Heart left ventricle (tissue), 16 donors: ENCODE data around the gene RPAP2. TPM values are rescaled to one million over a fixed set of nuclear protein-coding genes. Genes with fewer than 3 reads are reported as not detected.

ENCODE experiments used
- ATAC-seq, 4 donors: fragments of 200-7000 bp; cut with Tn5 transposase; one replicate each; pipeline ENCODE4 v1.9.1; 2020 to 2022; ENCODE audit warnings: moderate library complexity in 4 of 4, mild to moderate bottlenecking in 3 of 4, moderate number of reproducible peaks in 1 of 4
- DNase-seq, 5 donors: peaks; one replicate each; pipeline ENCODE4 v3.0.0-alpha.2; 2020
- H3K27ac ChIP-seq, 12 donors: fragments of 200-600 bp; sonication (generic) in 4 of 12; one replicate each; pipeline versions ENCODE4 v1.5.0 to v1.8.0; 2016 to 2022; ENCODE audit warnings: mild to moderate bottlenecking in 2 of 12
- H3K27me3 ChIP-seq, 9 donors: fragments of 200-600 bp; sonication (generic) in 2 of 9; one replicate each; pipeline versions ENCODE4 v1.5.1 to v1.8.0; 2016 to 2022; ENCODE audit warnings: mild to moderate bottlenecking in 3 of 9
- H3K36me3 ChIP-seq, 9 donors: fragments of 200-600 bp; sonication (generic) in 2 of 9; one replicate each; pipeline versions ENCODE4 v1.5.0 to v1.8.0; 2018 to 2022; ENCODE audit warnings: mild to moderate bottlenecking in 2 of 9
- H3K4me1 ChIP-seq, 12 donors: fragments of 200-600 bp; sonication (generic) in 4 of 12; one replicate each; pipeline versions ENCODE4 v1.5.0 to v1.8.0; 2016 to 2022; ENCODE audit warnings: mild to moderate bottlenecking in 3 of 12
- H3K4me3 ChIP-seq, 12 donors: fragments of 200-600 bp; sonication (generic) in 4 of 12; one replicate each; pipeline versions ENCODE4 v1.5.0 to v1.8.0; 2017 to 2022; ENCODE audit warnings: mild to moderate bottlenecking in 9 of 12, moderate library complexity in 4 of 12
- H3K9me3 ChIP-seq, 12 donors: fragments of 200-600 bp; sonication (generic) in 4 of 12; one replicate each; pipeline versions ENCODE4 v1.5.0 to v1.8.0; 2016 to 2022; ENCODE audit warnings: mild to moderate bottlenecking in 1 of 12
- CTCF ChIP-seq, 12 donors: fragments of 200-600 bp; sonication (generic) in 4 of 12; IDR thresholded peaks; one replicate each; pipeline versions ENCODE4 v1.5.0 to v1.8.0; 2018 to 2022; ENCODE audit warnings: antibody characterized with exemption in 12 of 12, mild to moderate bottlenecking in 5 of 12
- POLR2A ChIP-seq, 2 donors: fragments of 450-650 bp; IDR thresholded peaks; one replicate each; pipeline ENCODE4 v1.6.1; 2017; ENCODE audit warnings: antibody characterized with exemption in 2 of 2, mild to moderate bottlenecking in 2 of 2, moderate library complexity in 2 of 2
- WGBS, 4 donors: extraction: QIAGEN DNeasy Blood & Tissue Kit in 2 of 4; methylation state at CpG; one replicate each; pipeline versions ENCODE4 v1.1.5 to v1.1.7; 2013 to 2018; 5-methylcytosine and 5-hydroxymethylcytosine counted together
- intact Hi-C, 10 donors: fragments of 100-400 bp; cut with DNase I; formaldehyde crosslinking; loops; one replicate each; pipeline versions ENCODE4 v1.11.1 to v1.14.2; 2022
- polyA plus RNA-seq, 2 donors: library from polyadenylated mRNA; stranded (reverse); fragments of 200-250 nt; gene quantifications; one replicate each; pipeline ENCODE4 v1.2.3, GENCODE V29; 2013
- total RNA-seq, 9 donors: library from RNA; depleted of rRNA in 2 of 9; stranded (reverse); fragments of >200 nt in 2 of 9; fragmentation: NEBNext Ultra II Directional in 3 of 9; extraction: Animal tissue kit (Norgen Biotek cat#: 25700) in 3 of 9; gene quantifications; one replicate each; pipeline versions ENCODE4 v1.1.0 to v1.2.4, GENCODE V29; 2016 to 2023
- donor health status: ischemic (EF 13 %, LVEDD 7.1; RV severe dilation, severe dysfunction).
- donor health status: healthy with polysubstance abuse.
- donor health status: DM: no; HTN: yes; CAD: no.
- donor health status: DM: no; HTN: no; CAD: no.
- donor health status: ischemic (EF 25% LVEDD 6.9; RV normal size, moderate dysfunction).
- donor health status: ischemic (EF 25% LVEDD 5.7; RV mildly dilated, moderate dysfunction).
- donor health status: healthy.
- donor health status: DM: yes; HTN: yes; CAD: no.
- donor health status: ischemic (EF 35%, LVEDD 5.7; RV mildly dilated, moderate dysfunction).
- donor health status: nonischemic (EF 11% LVEDD 7.7; RV severe dilation, severe dysfunction).
- donor health status: DM: yes; HTN: yes; CAD: no.
- donor health status: PGD.
- donor health status: ischemic (EF 29% LVEDD 5.4; RV normal size, mild dysfunction).
- donor health status: nonischemic (EF 23%, LVEDD 6.1; RV moderate dilation, normal function).

Gene RPAP2
- total and polyA plus RNA-seq, 11 donors = 6.7 to 27.7 (median 23.2) TPM

GRCh38 chr1:92291372-92291999, 7.4 kb upstream of the RPAP2 start:
- H3K4me1 ChIP-seq = no peaks in the 10 kb centered on the region
- peak; percentile 40 to 70 (median 57) for TF ChIP-seq CTCF (IDR thresholded peaks at IDR 0.05)
- no peak for TF ChIP-seq POLR2A (IDR thresholded peaks at IDR 0.05)
- DNase-seq = no peak
- intact Hi-C loops = loop anchor here (2.0 to 10.0 kb wide), 9 partner anchors 289 to 1009 kb away; partner anchors contain the start of gene CDC7 (in 3 of the 10)
- no peaks in the 10 kb centered on the region for H3K27me3 ChIP-seq
- H3K9me3 ChIP-seq = no peaks in the 10 kb centered on the region
- no peak overlapping the region for H3K4me3 ChIP-seq
- peaks cover 0 to 73% (median 51%) of the 10 kb centered on the region in 9 donors for H3K36me3 ChIP-seq
- ATAC-seq = peak in 2 of 4 donors; percentile 54 to 65
- 14 to 17% (median 16%) methylated on average over 3 of the region's 3 CpGs for WGBS, 4 donors
- no peak overlapping the region for H3K27ac ChIP-seq

DNA sequence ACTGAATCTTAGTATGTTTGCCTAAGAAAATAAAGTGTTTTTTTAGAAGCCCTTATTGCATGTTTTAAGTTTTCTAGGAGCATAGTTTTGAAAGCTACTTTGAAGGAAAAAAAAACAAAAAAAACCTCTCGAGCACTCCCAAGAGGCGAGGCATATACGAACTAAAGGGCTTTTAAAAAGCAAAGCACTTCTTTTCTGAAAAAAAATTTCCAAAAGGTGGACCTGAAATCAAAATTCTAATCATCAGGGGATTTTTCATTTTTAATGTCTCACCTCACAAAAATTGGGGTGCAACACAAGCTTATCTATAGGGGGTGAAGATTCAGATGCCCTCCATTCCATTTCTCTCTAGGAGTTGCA, 666 bp upstream of the RPAP2 start:
- intact Hi-C loops = loop anchor here in 8 of 10 donors (5.0 to 10.0 kb wide), 5 partner anchors 303 to 1013 kb away; partner anchors contain the start of gene CDC7 (in 3 of the 8)
- DNase-seq = no peak
- Histone ChIP-seq H3K27ac (peak overlapping the region; percentile 85 to 95 (median 92)), H3K9me3 (no peaks in the 10 kb centered on the region), H3K4me3 (peak overlapping the region; percentile 59 to 97 (median 86)), H3K27me3 (no peaks in the 10 kb centered on the region), H3K36me3 (peaks cover 0 to 43% (median 34%) of the 10 kb centered on the region in 9 donors), H3K4me1 (peaks cover 0 to 23% (median 13%) of the 10 kb centered on the region in 12 donors)
- 9 to 19% (median 13%) methylated on average over 3 of the region's 3 CpGs for WGBS, 4 donors
- no peak for ATAC-seq
- TF ChIP-seq POLR2A (IDR thresholded peaks at IDR 0.05) = no peak
- TF ChIP-seq CTCF (IDR thresholded peaks at IDR 0.05) = peak in 2 of 12 donors; percentile 9 to 20

GRCh38 chr1:92299477-92300150, 755 bp downstream of the RPAP2 start:
- peaks cover 0 to 47% (median 41%) of the 10 kb centered on the region in 9 donors for H3K36me3 ChIP-seq
- H3K4me1 ChIP-seq = peaks cover 0 to 23% (median 13%) of the 10 kb centered on the region in 12 donors
- no peaks in the 10 kb centered on the region for H3K27me3 ChIP-seq
- H3K27ac ChIP-seq = peak overlapping the region in 11 of 12 donors; percentile 85 to 95 (median 92)
- H3K9me3 ChIP-seq = no peaks in the 10 kb centered on the region
- DNase-seq (no peak), ATAC-seq (no peak)
- TF ChIP-seq POLR2A (IDR thresholded peaks at IDR 0.05) (no peak), CTCF (IDR thresholded peaks at IDR 0.05) (no peak)
- peak overlapping the region; percentile 59 to 97 (median 86) for H3K4me3 ChIP-seq
- intact Hi-C loops = loop anchor here in 8 of 10 donors (5.0 to 10.0 kb wide), 6 partner anchors 305 to 1015 kb away; partner anchors contain the start of gene CDC7 (in 3 of the 8)
- WGBS, 4 donors = 45 to 50% (median 47%) methylated on average over 11 of the region's 11 CpGs

- DNase-seq (no peak), ATAC-seq (no peak)
- H3K27me3 ChIP-seq = no peaks in the 10 kb centered on the region
- 89 to 94% (median 93%) methylated on average over 5 of the region's 5 CpGs for WGBS, 4 donors
- peaks cover 0 to 53% (median 44%) of the 10 kb centered on the region in 9 donors for H3K36me3 ChIP-seq
- no peaks in the 10 kb centered on the region for H3K9me3 ChIP-seq
- TF ChIP-seq POLR2A (IDR thresholded peaks at IDR 0.05) = no peak
- no peak for TF ChIP-seq CTCF (IDR thresholded peaks at IDR 0.05)
- no peak overlapping the region for H3K27ac ChIP-seq
- intact Hi-C loops = loop anchor here in 1 of 10 donors (10.0 kb wide), 1 partner anchor 514 kb away; no protein-coding TSS in a partner anchor
- H3K4me3 ChIP-seq = no peak overlapping the region
- H3K4me1 ChIP-seq = peaks cover 0 to 23% (median 13%) of the 10 kb centered on the region in 12 donors
Measured at GRCh38 chr1:92301021-92301420, 2.2 kb downstream of the RPAP2 start.
